Measurements from ENCODE around the gene LSAMP.

DNA sequence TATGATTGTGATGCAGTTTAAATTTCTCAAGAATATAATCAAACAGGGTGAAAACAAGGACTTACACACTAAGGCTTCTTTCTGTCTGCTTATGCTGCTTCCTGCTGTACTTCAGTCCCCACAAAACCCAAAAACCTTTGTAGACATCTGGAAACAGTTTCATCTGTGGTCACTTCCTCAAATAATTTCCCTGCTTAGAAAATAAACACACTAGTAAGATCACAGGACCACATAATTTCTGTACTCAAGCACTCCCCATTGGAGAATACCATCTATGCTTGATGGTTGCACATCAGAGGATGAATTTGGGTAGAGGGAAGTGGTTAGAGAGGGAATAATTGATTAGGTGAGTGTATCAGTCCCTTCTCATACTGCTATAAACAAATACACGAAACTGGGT is 266.2 kb downstream of the LSAMP start:
- TF ChIP-seq POLR2AphosphoS5 (IDR thresholded peaks at IDR 0.05; ENCODE audit: low read depth, low read length) (no peak), POLR2A (IDR thresholded peaks at IDR 0.05; ENCODE audit: low read depth, low read length) (no peak), POU2F2 (IDR thresholded peaks at IDR 0.05; ENCODE audit: low read depth, low read length) (no peak), TAF1 (IDR thresholded peaks at IDR 0.05; ENCODE audit: low read depth, low read length) (no peak)

All from GM12891 (cell line).